GM23248 (cell line): ENCODE measurements around the gene CPN2. TPM values are rescaled to one million over a fixed set of nuclear protein-coding genes. Genes with fewer than 3 reads are reported as not detected.

Source experiments
- DNase-seq: peaks from one replicate; pipeline ENCODE4 v3.0.0-alpha.2; 2015
- H2AFZ ChIP-seq: fragments of 200-600 bp; sonication (generic); 2 replicates; pipeline ENCODE4 v1.6.1; 2016; ENCODE audit warnings: antibody characterized with exemption
- H3F3A ChIP-seq: fragments of 200-600 bp; sonication (generic); 2 replicates; pipeline ENCODE4 v1.6.1; 2016; ENCODE audit warnings: mild to moderate bottlenecking, antibody characterized with exemption, mixed run types; ENCODE audit not compliant: insufficient read depth
- H3K27ac ChIP-seq: fragments of 200-600 bp; sonication (generic); 2 replicates; pipeline ENCODE4 v1.5.1; 2016; ENCODE audit warnings: mild to moderate bottlenecking
- H3K27me3 ChIP-seq: fragments of 200-600 bp; sonication (generic); replicated peaks from 2 replicates; pipeline ENCODE4 v1.6.1; 2016; ENCODE audit warnings: mild to moderate bottlenecking; ENCODE audit not compliant: insufficient read depth
- H3K36me3 ChIP-seq: fragments of 200-600 bp; sonication (generic); 2 replicates; pipeline ENCODE4 v1.6.1; 2016; ENCODE audit warnings: low read depth, mild to moderate bottlenecking
- H3K4me1 ChIP-seq: fragments of 200-600 bp; sonication (generic); 2 replicates; pipeline ENCODE4 v1.6.1; 2016; ENCODE audit warnings: mild to moderate bottlenecking; ENCODE audit not compliant: insufficient read depth
- H3K4me2 ChIP-seq: fragments of 200-600 bp; sonication (generic); one replicate; pipeline ENCODE4 v1.6.1; 2016; ENCODE audit warnings: mild to moderate bottlenecking; ENCODE audit not compliant: unreplicated experiment
- H3K4me3 ChIP-seq: fragments of 200-600 bp; sonication (generic); 2 replicates; pipeline ENCODE4 v1.5.1; 2016; ENCODE audit warnings: mild to moderate bottlenecking
- H3K79me2 ChIP-seq: fragments of 200-600 bp; sonication (generic); 2 replicates; pipeline ENCODE4 v1.6.1; 2016; ENCODE audit warnings: mild to moderate bottlenecking; ENCODE audit not compliant: insufficient read depth
- H3K9ac ChIP-seq: fragments of 200-600 bp; sonication (generic); 2 replicates; pipeline ENCODE4 v1.6.1; 2016; ENCODE audit warnings: mild to moderate bottlenecking
- H3K9me2 ChIP-seq: fragments of 200-600 bp; sonication (generic); 2 replicates; pipeline ENCODE4 v1.6.1; 2016; ENCODE audit warnings: mixed run types, mild to moderate bottlenecking, moderate library complexity; ENCODE audit not compliant: insufficient read depth
- H3K9me3 ChIP-seq: fragments of 200-600 bp; sonication (generic); one replicate; pipeline ENCODE4 v1.6.1; 2017; ENCODE audit warnings: low read depth
- H4K20me1 ChIP-seq: fragments of 200-600 bp; sonication (generic); 2 replicates; pipeline ENCODE4 v1.6.0; 2016; ENCODE audit not compliant: insufficient read depth
- EZH2 ChIP-seq: fragments of 200-600 bp; sonication (generic); IDR thresholded peaks from 2 replicates; pipeline ENCODE4 v1.6.1; 2018; ENCODE audit warnings: antibody characterized with exemption, mild to moderate bottlenecking; ENCODE audit not compliant: insufficient read depth, poor library complexity, severe bottlenecking
- EZH2phosphoT487 ChIP-seq: fragments of 200-600 bp; sonication (generic); IDR thresholded peaks from 2 replicates; pipeline ENCODE4 v1.6.1; 2018; ENCODE audit warnings: antibody characterized with exemption, moderate library complexity, mild to moderate bottlenecking, low read depth; ENCODE audit not compliant: insufficient read depth
- WGBS, 2 experiments: methylation state at CpG; one replicate each; pipeline ENCODE4 v1.1.6; 2015 to 2017; ENCODE audit warnings: low lambda C conversion rate in 2 of 2, low coverage in 1 of 2; ENCODE audit errors: missing lambda C conversion rate in 2 of 2; 5-methylcytosine and 5-hydroxymethylcytosine counted together
- in situ Hi-C: fragments of 300-500 bp; cut with MboI; formaldehyde crosslinking; loops from 2 replicates; pipeline ENCODE4 v1.15.0; 2020
- polyA plus RNA-seq: library from polyadenylated mRNA; unstranded; fragments of >200 nt; fragmentation: Nextera tagmentation; extraction: Ambion mirVana; gene quantifications from 2 replicates; pipeline ENCODE4 v1.2.1, GENCODE V29; 2016
- total RNA-seq: library from RNA; depleted of rRNA; stranded (reverse); fragments of >200 nt; shearing (Covaris generic); gene quantifications from 2 replicates; pipeline ENCODE4 v1.2.3, GENCODE V29; 2014

Gene CPN2
- total and polyA plus RNA-seq, 2 experiments from 2014 or later = not detected

DNA sequence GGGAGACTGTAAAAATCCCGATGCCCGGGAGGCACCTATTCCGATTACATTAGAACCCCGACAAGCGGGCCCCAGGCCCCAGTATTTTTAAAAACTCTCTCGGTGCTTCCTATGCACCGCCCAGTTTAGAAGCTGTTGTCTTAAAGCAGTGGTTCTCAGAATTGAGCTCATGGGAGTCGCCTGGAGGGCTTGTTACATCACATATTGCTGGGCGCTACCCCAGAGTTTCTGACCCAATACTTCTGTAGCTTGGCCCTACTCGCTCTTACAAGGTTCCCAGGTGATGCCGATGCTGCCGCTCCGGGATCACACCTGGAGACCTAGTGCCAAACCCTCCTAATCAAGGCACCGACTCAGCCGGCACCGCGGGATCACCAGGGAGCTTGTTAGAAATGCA is 35.2 kb downstream of the CPN2 start:
- DNase-seq = peak; percentile 74
- H3K4me2 ChIP-seq = peak overlapping the region; percentile 72
- H4K20me1 ChIP-seq = no peaks in the 10 kb centered on the region
- TF ChIP-seq EZH2 (no peak), EZH2phosphoT487 (no peak)
- in situ Hi-C loops = loop anchor here (5.0 to 10.0 kb wide), 2 partner anchors 529 to 641 kb away; no protein-coding TSS in a partner anchor
- H3K27me3 ChIP-seq = peaks cover 43% of the 10 kb centered on the region
- H3K36me3 ChIP-seq = no peaks in the 10 kb centered on the region
- H3K9me3 ChIP-seq = no peaks in the 10 kb centered on the region
- no peaks in the 10 kb centered on the region for H3K9me2 ChIP-seq
- H3K27ac ChIP-seq = no peak overlapping the region
- 28 to 31% methylated on average over 17 of the region's 17 CpGs for WGBS, 2 experiments
- no peaks in the 10 kb centered on the region for H3K79me2 ChIP-seq
- H3F3A ChIP-seq = peaks cover 10% of the 10 kb centered on the region; the same call in 1 of the 2 replicates
- H3K4me1 ChIP-seq = no peaks in the 10 kb centered on the region; the same call in none of the 2 replicates
- peak overlapping the region; percentile 70 for H3K4me3 ChIP-seq
- peak overlapping the region; percentile 69 for H2AFZ ChIP-seq
- H3K9ac ChIP-seq = peak overlapping the region; percentile 76

DNA sequence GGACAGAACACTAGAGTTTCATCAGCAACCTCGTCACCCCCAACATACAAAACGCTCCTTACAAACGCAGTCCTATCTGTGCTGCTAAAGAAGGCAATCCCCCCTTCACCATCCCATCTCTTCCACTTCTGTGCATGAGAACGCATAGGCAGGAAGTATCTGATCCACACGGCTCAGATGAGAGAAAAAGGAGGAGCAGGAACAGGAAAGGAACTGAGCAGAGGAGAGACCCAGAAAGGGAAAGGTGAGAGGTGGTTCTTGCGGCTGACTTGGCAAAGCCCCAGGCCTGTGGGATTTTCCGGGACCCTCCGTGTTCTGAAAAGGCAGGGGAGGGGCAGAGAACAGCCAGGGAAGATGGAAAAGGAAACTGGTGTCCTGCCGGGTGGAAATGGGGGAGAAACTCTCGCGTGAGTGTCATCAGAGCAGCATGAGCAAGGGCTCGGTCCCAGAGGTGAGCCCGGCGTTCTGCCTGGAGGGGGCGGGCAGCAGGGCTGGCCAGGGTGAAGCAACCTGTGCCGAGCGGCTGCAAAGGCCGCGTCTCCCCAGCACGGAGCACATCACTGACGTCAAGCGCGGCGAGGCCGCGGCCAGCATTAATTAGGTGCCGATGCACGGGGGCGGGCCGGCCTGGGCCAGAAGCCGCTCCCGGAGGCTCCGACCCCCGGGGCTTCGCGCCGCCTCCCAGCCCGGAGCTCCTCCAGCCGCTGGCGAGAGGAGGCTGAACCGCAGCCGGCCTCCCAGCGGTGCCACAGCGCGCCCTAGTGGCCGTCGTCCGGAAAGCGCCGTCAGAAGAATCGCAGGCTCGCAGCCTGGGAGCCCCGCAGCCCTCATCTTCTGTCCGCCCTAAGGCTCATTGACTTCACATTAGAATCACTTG is 35.8 kb downstream of the CPN2 start:
- DNase-seq = peak; percentile 88
- Histone ChIP-seq H2AFZ (peak overlapping the region; percentile 69), H3K9me2 (no peaks in the 10 kb centered on the region), H3K27me3 (peaks cover 47% of the 10 kb centered on the region), H3K36me3 (no peaks in the 10 kb centered on the region), H3F3A (peaks cover 10% of the 10 kb centered on the region; the same call in 1 of the 2 replicates), H4K20me1 (no peaks in the 10 kb centered on the region), H3K27ac (no peak overlapping the region), H3K79me2 (no peaks in the 10 kb centered on the region), H3K4me3 (peak overlapping the region; percentile 70), H3K4me1 (no peaks in the 10 kb centered on the region; the same call in none of the 2 replicates), H3K9me3 (no peaks in the 10 kb centered on the region), H3K4me2 (peak overlapping the region; percentile 72), H3K9ac (peak overlapping the region; percentile 76)
- TF ChIP-seq EZH2 = no peak
- TF ChIP-seq EZH2phosphoT487 = no peak
- in situ Hi-C loops = loop anchor here (5.0 to 10.0 kb wide), 2 partner anchors 528 to 641 kb away; no protein-coding TSS in a partner anchor
- 2 to 4% methylated on average over 42 to 47 of the region's 54 CpGs for whole genome bisulfite sequencing, 2 experiments

DNA sequence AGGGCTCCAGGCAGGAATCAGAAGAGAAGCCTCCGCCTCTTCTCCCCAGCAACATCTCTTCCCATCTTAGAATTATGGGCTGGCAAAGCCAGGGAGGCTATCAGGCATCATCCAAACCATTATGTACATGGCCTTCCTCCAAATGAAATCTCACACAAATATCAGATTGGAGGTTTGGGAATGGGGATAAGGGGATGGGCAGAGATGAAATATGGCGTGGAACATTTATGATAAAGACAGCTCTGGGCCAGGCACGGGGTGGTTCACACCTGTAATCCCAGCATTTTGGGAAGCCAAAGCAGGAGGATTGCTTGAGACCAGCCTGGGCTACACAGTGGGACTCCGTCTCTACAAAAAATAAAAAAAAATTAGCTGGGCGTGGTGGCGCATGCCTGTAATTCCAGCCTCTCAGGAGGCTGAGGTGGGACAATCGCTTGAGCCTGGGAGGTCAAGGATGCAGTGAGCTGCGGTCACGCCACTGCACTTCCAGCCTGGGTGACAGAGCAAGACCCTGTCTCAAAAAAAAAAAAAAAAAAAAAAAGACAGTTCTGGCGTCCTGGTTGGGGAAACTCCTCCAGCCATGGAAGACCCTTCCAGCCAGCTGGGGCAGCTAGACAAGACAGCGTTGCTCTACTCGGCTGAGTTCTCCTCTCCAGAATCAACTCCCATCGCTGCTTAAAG is 36.6 kb downstream of the CPN2 start:
- H4K20me1 ChIP-seq = no peaks in the 10 kb centered on the region
- WGBS, 2 experiments = 43 to 48% methylated on average over 13 of the region's 13 CpGs
- H3K27ac ChIP-seq = no peak overlapping the region
- H3K9me3 ChIP-seq = no peaks in the 10 kb centered on the region
- no peak for TF ChIP-seq EZH2
- no peak for TF ChIP-seq EZH2phosphoT487
- peak overlapping the region; percentile 70 for H3K4me3 ChIP-seq
- H3K9ac ChIP-seq = peak overlapping the region; percentile 76
- H2AFZ ChIP-seq = peak overlapping the region; percentile 69
- no peaks in the 10 kb centered on the region for H3K79me2 ChIP-seq
- H3K4me2 ChIP-seq = peak overlapping the region; percentile 72
- no peak for DNase-seq
- no peaks in the 10 kb centered on the region for H3K9me2 ChIP-seq
- peaks cover 10% of the 10 kb centered on the region; the same call in 1 of the 2 replicates for H3F3A ChIP-seq
- H3K4me1 ChIP-seq = no peaks in the 10 kb centered on the region; the same call in none of the 2 replicates
- no peaks in the 10 kb centered on the region for H3K36me3 ChIP-seq
- in situ Hi-C loops = loop anchor here (5.0 to 10.0 kb wide), 2 partner anchors 527 to 640 kb away; no protein-coding TSS in a partner anchor
- H3K27me3 ChIP-seq = peaks cover 53% of the 10 kb centered on the region
